Thyroid gland (tissue), 4 donors: ENCODE measurements around the gene CCNL1.

Source experiments
- POLR2A ChIP-seq, 2 donors: fragments of 450-650 bp; IDR thresholded peaks; one replicate each; pipeline ENCODE4 v1.6.1; 2017; ENCODE audit warnings: antibody characterized with exemption in 2 of 2, mild to moderate bottlenecking in 2 of 2, moderate library complexity in 1 of 2
- TF ChIP-seq, protein P1 (sequence below), 6 experiments: fragments of 200-600 bp in 3 of 6; fragments of 450-650 bp in 3 of 6; sonication (generic) in 3 of 6; IDR thresholded peaks; one replicate each; pipeline ENCODE4 v1.5.1; 2016 to 2019; ENCODE audit warnings: antibody characterized with exemption in 6 of 6, mild to moderate bottlenecking in 2 of 6, inconsistent platforms in 1 of 6, moderate library complexity in 1 of 6

DNA sequence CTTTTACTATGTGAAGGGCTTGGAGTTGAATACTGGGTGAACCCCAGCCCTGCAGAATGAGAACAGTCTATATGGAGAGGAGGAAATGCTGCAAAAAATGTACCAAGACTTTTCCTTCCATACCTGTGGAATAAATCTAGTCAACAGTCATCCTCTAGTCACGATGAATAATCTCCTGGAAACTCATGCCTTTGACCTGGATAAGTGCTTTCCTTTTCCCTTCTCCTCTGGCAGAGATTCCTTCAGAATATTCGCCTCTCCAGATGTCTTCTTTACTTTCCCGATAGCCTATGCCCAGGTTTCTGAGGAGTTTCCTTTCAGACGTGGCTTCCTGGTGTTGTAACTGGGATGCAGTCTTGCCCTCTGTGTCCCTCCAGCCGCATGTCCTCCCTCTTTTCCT, 28.1 kb downstream of the CCNL1 start:
- TF ChIP-seq, protein P1, sequence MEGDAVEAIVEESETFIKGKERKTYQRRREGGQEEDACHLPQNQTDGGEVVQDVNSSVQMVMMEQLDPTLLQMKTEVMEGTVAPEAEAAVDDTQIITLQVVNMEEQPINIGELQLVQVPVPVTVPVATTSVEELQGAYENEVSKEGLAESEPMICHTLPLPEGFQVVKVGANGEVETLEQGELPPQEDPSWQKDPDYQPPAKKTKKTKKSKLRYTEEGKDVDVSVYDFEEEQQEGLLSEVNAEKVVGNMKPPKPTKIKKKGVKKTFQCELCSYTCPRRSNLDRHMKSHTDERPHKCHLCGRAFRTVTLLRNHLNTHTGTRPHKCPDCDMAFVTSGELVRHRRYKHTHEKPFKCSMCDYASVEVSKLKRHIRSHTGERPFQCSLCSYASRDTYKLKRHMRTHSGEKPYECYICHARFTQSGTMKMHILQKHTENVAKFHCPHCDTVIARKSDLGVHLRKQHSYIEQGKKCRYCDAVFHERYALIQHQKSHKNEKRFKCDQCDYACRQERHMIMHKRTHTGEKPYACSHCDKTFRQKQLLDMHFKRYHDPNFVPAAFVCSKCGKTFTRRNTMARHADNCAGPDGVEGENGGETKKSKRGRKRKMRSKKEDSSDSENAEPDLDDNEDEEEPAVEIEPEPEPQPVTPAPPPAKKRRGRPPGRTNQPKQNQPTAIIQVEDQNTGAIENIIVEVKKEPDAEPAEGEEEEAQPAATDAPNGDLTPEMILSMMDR (IDR thresholded peaks at IDR 0.05), result no peak
- no peak for TF ChIP-seq POLR2A (IDR thresholded peaks at IDR 0.05)
